ENCODE data around the gene PRR23C. TPM values are rescaled to one million over a fixed set of nuclear protein-coding genes. Genes with fewer than 3 reads are reported as not detected.
"Not testable (repeated sequence)": the region's sequence is repeated elsewhere in the genome, so short reads cannot be mapped to it uniquely, and the experiment has no call there.

The PRR23C gene
- polyA plus RNA-seq (ENCODE audit: insufficient read depth in 1 of 5, insufficient read length in 5 of 5, low replicate concordance in 1 of 5), result under 1 TPM in 3 of 5 donors, not detected in 2; 0.06 TPM
- long read RNA-seq, donor 1, result 0 reads
- long read RNA-seq, donor 2, result 0 reads
- long read RNA-seq, donor 3, result 0 reads
- long read RNA-seq, donor 4, result 0 reads
- long read RNA-seq, donor 5, result 0 reads
- long read RNA-seq, donor 6, result 0 reads
- long read RNA-seq, donor 7, result 0 reads
- long read RNA-seq, donor 8, result 0 reads

GRCh38 chr3:139044366-139045210, at the start of gene PRR23C:
Gene PRR23C, minus strand, starts transcription at chr3:139044892. Its CDS starts 272 bp downstream, at chr3:139044620.
- no peak for DNase-seq

- no peak for DNase-seq
These were observed 49.1 kb upstream of the PRR23C start for GRCh38 chr3:139093840-139094239.

- DNase-seq, result no peak
These were observed 44.0 kb upstream of the PRR23C start for GRCh38 chr3:139088462-139089324.

- no peak for DNase-seq
These were observed 42.9 kb upstream of the PRR23C start for GRCh38 chr3:139087621-139088020.

GRCh38 chr3:139084176-139084575, 39.5 kb upstream of the PRR23C start:
- no peak for DNase-seq

- DNase-seq, result no peak
These were observed 29.9 kb upstream of the PRR23C start for GRCh38 chr3:139074565-139075115.

GRCh38 chr3:139062918-139063317, 18.2 kb upstream of the PRR23C start:
- DNase-seq, result no peak

- DNase-seq, result no peak
These were observed 8.3 kb upstream of the PRR23C start for GRCh38 chr3:139052802-139053600.

GRCh38 chr3:139043554-139044365, 932 bp downstream of the PRR23C start:
- DNase-seq, result no peak

GRCh38 chr3:139037478-139037877, 7.2 kb downstream of the PRR23C start:
- no peak for DNase-seq

GRCh38 chr3:139032326-139033002, 12.2 kb downstream of the PRR23C start:
- DNase-seq, result no peak

GRCh38 chr3:139030576-139030975, 14.1 kb downstream of the PRR23C start:
- not testable (repeated sequence) for DNase-seq

GRCh38 chr3:139024968-139025367, 19.7 kb downstream of the PRR23C start:
- no peak for DNase-seq

- no peak for DNase-seq
These were observed 23.8 kb downstream of the PRR23C start, which contains the start of gene PRR23B for GRCh38 chr3:139020868-139021234. Gene PRR23B, minus strand, starts transcription at chr3:139020926. Its CDS starts 265 bp downstream, at chr3:139020661.

GRCh38 chr3:139020036-139020867, 24.4 kb downstream of the PRR23C start:
- DNase-seq, result no peak

- DNase-seq, result no peak
These were observed 28.2 kb downstream of the PRR23C start for GRCh38 chr3:139016430-139017048.

GRCh38 chr3:139006051-139006716, 38.5 kb downstream of the PRR23C start, which contains the start of gene PRR23A:
Gene PRR23A, minus strand, starts transcription at chr3:139006268. Its CDS starts 0 bp downstream, at chr3:139006268.
- DNase-seq, result no peak
